A549 treated with CORT108297 at 1 μM for 4 hours (cell line): ENCODE results near the gene HYI. TPM values are rescaled to one million over a fixed set of nuclear protein-coding genes. Genes with fewer than 3 reads are reported as not detected.

ENCODE experiments used
- total RNA-seq: library from RNA; stranded (reverse); fragments of 200-300 nt; extraction: Qiagen RNA extraction; gene quantifications from 5 replicates; pipeline ENCODE4 v1.2.3, GENCODE V29; 2022

HYI gene, protein sequence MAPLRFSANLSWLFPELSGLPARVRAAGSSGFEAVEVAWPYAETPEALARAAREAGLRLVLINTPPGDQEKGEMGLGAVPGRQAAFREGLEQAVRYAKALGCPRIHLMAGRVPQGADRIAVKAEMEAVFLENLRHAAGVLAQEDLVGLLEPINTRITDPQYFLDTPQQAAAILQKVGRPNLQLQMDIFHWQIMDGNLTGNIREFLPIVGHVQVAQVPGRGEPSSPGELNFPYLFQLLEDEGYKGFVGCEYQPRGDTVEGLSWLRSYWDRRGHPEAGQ
- total RNA-seq: 13.3 to 18.1 TPM (median 16.7 TPM) in 5 replicates

DNA sequence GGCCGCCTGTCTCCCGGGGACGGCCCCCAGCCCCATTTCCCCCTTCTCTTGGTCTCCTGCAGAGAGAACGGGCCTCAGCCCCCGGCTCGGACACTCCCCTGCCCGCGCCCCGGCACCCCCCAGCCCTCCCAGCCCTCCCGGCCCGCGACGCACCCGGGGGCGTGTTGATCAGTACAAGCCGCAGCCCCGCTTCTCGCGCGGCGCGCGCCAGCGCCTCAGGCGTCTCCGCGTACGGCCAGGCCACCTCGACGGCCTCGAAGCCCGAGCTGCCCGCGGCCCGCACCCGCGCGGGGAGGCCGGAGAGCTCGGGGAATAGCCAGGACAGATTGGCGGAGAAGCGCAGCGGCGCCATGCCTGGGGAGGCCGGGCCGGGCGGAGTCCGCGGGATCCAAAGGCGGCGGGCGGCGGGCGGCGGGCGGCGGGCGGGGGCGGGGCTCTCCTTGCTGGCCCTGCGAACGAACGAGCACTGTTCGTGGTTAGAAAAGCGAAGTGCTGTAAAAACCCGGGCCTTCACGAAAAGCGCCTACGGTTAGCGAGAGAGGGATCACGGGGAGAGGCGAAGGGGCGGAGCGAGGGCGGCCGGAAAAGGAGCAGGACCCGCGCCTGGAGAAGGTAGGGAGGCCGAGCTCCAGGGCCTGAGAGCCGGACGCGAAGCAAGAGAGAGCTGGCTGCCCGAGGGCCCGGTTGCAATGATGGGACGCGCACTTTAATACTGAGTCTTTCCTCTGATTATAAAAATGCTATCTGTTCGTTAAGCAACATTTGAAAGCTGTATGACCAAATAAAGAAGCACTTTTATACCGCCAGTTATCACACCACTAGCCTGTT lies at the start of gene HYI:
Gene HYI (minus strand): TSS at position 490 of the 828 bp plus-strand sequence. CDS start 138 bp downstream, at position 352.

Other genes with a start within 250 kb of the HYI start
- 0.09 TPM in 1 of 5 replicates, not detected in the others for gene TMEM125, start 183.9 kb downstream of the HYI start, total RNA-seq
- not detected in 5 replicates for gene C1orf210, start 168.3 kb downstream of the HYI start, total RNA-seq
- gene TIE1, start 152.9 kb downstream of the HYI start, total RNA-seq: not detected in 5 replicates
- gene MPL, start 116.1 kb downstream of the HYI start, total RNA-seq: 0.14 TPM in 1 of 5 replicates, not detected in the others
- 187 to 214 TPM (median 200 TPM) in 5 replicates for gene CDC20, start 95.0 kb downstream of the HYI start, total RNA-seq
- gene ELOVL1, start 85.9 kb downstream of the HYI start, total RNA-seq: 144 to 161 TPM (median 146 TPM) in 5 replicates
- gene MED8, start 64.1 kb downstream of the HYI start, total RNA-seq: 36.6 to 38.3 TPM (median 37.3 TPM) in 5 replicates
- gene SZT2, start 64.0 kb downstream of the HYI start, total RNA-seq: 5.5 to 8.7 TPM (median 8.3 TPM) in 5 replicates
- 80.8 to 120 TPM (median 98.1 TPM) in 5 replicates for gene PTPRF, start 77.0 kb upstream of the HYI start, total RNA-seq
- gene KDM4A, start 196.2 kb upstream of the HYI start, total RNA-seq: 15.0 to 18.2 TPM (median 15.8 TPM) in 5 replicates